ENCODE results near the gene PRIM2.
A peak's percentile ranks its signal among the peaks of the same experiment; 100 is the strongest.
"Not testable (repeated sequence)": the region's sequence is repeated elsewhere in the genome, so short reads cannot be mapped to it uniquely, and the experiment has no call there.

The PRIM2 gene

GRCh38 chr6:57308755-57309154 is 8.7 kb upstream of the PRIM2 start:
- not testable (repeated sequence) for DNase-seq (ENCODE audit: low read depth in 1 of 2, low spot score in 1 of 2)

GRCh38 chr6:57310095-57310816 is 7.2 kb upstream of the PRIM2 start:
- DNase-seq (ENCODE audit: low read depth in 1 of 2, low spot score in 1 of 2) = not testable (repeated sequence)

- no peak for DNase-seq (ENCODE audit: low read depth in 1 of 2, low spot score in 1 of 2)
These were observed 6.6 kb upstream of the PRIM2 start for GRCh38 chr6:57310817-57311157.

GRCh38 chr6:57311300-57312003 is 6.0 kb upstream of the PRIM2 start:
- DNase-seq (ENCODE audit: low read depth in 1 of 2, low spot score in 1 of 2) = not testable (repeated sequence)

- DNase-seq (ENCODE audit: low read depth in 1 of 2, low spot score in 1 of 2) = no peak
These were observed 5.5 kb upstream of the PRIM2 start for GRCh38 chr6:57312004-57312345.

- DNase-seq (ENCODE audit: low read depth in 1 of 2, low spot score in 1 of 2) = no peak
These were observed 4.4 kb upstream of the PRIM2 start for GRCh38 chr6:57313009-57313408.

- no peak for DNase-seq (ENCODE audit: low read depth in 1 of 2, low spot score in 1 of 2)
These were observed 3.5 kb upstream of the PRIM2 start for GRCh38 chr6:57313711-57314471.

- no peak for DNase-seq (ENCODE audit: low read depth in 1 of 2, low spot score in 1 of 2)
These were observed 2.3 kb upstream of the PRIM2 start for GRCh38 chr6:57315111-57315510.

GRCh38 chr6:57315851-57316250 is 1.6 kb upstream of the PRIM2 start:
- no peak for DNase-seq (ENCODE audit: low read depth in 1 of 2, low spot score in 1 of 2)

- DNase-seq (ENCODE audit: low read depth in 1 of 2, low spot score in 1 of 2) = peak; percentile 57 to 63
These were observed 810 bp upstream of the PRIM2 start for GRCh38 chr6:57316581-57317059.

GRCh38 chr6:57324538-57324937 is 7.1 kb downstream of the PRIM2 start:
- DNase-seq (ENCODE audit: low read depth in 1 of 2, low spot score in 1 of 2) = no peak

GRCh38 chr6:57327311-57327710 is 9.9 kb downstream of the PRIM2 start:
- no peak for DNase-seq (ENCODE audit: low read depth in 1 of 2, low spot score in 1 of 2)

- no peak for DNase-seq (ENCODE audit: low read depth in 1 of 2, low spot score in 1 of 2)
These were observed 10.6 kb downstream of the PRIM2 start for GRCh38 chr6:57328074-57328473.

- DNase-seq (ENCODE audit: low read depth in 1 of 2, low spot score in 1 of 2) = no peak
These were observed 12.5 kb downstream of the PRIM2 start for GRCh38 chr6:57329933-57330332.

- DNase-seq (ENCODE audit: low read depth in 1 of 2, low spot score in 1 of 2) = no peak
These were observed 24.8 kb downstream of the PRIM2 start for GRCh38 chr6:57342148-57342669.

GRCh38 chr6:57343342-57343741 is 25.9 kb downstream of the PRIM2 start:
- not testable (repeated sequence) for DNase-seq (ENCODE audit: low read depth in 1 of 2, low spot score in 1 of 2)

GRCh38 chr6:57346715-57347114 is 29.3 kb downstream of the PRIM2 start:
- not testable (repeated sequence) for DNase-seq (ENCODE audit: low read depth in 1 of 2, low spot score in 1 of 2)

GRCh38 chr6:57347597-57347996 is 30.2 kb downstream of the PRIM2 start:
- not testable (repeated sequence) for DNase-seq (ENCODE audit: low read depth in 1 of 2, low spot score in 1 of 2)

GRCh38 chr6:57350443-57350842 is 33.0 kb downstream of the PRIM2 start:
- DNase-seq (ENCODE audit: low read depth in 1 of 2, low spot score in 1 of 2) = not testable (repeated sequence)

GRCh38 chr6:57352596-57352995 is 35.2 kb downstream of the PRIM2 start:
- DNase-seq (ENCODE audit: low read depth in 1 of 2, low spot score in 1 of 2) = not testable (repeated sequence)

- DNase-seq (ENCODE audit: low read depth in 1 of 2, low spot score in 1 of 2) = not testable (repeated sequence)
These were observed 40.9 kb downstream of the PRIM2 start for GRCh38 chr6:57358319-57358718.

GRCh38 chr6:57359766-57360165 is 42.3 kb downstream of the PRIM2 start:
- not testable (repeated sequence) for DNase-seq (ENCODE audit: low read depth in 1 of 2, low spot score in 1 of 2)

All from stimulated activated CD4-positive, alpha-beta T cell treated with anti-CD3 and anti-CD28 coated beads, Interleukin-15, amount 100 ng/mL, for 1 hour (primary cell).